Thyroid gland (tissue), 4 donors: ENCODE measurements around the gene P2RX2. TPM values are rescaled to one million over a fixed set of nuclear protein-coding genes. Genes with fewer than 3 reads are reported as not detected.

Experiments used
- DNase-seq, 2 donors: peaks; one replicate each; pipeline ENCODE4 v3.0.0-alpha.2; 2019
- H3K27ac ChIP-seq, 3 donors: fragments of 200-600 bp; sonication (generic); 1 replicate in 2 of 3; 2 replicates in 1 of 3; pipeline ENCODE4 v1.5.1; 2016 to 2019; ENCODE audit warnings: mild to moderate bottlenecking in 1 of 3, moderate library complexity in 1 of 3
- H3K27me3 ChIP-seq: fragments of 200-600 bp; sonication (generic); one replicate; pipeline ENCODE4 v1.5.1; 2019
- H3K36me3 ChIP-seq, 2 donors: fragments of 200-600 bp; sonication (generic); one replicate each; pipeline ENCODE4 v1.5.1; 2016 to 2019
- H3K4me1 ChIP-seq, 2 donors: fragments of 200-600 bp; sonication (generic); one replicate each; pipeline ENCODE4 v1.5.1; 2017 to 2019
- H3K4me3 ChIP-seq, 3 donors: fragments of 200-600 bp; sonication (generic); replicated peaks in 1 of 3; 1 replicate in 2 of 3; 2 replicates in 1 of 3; pipeline ENCODE4 v1.5.1; 2016; ENCODE audit warnings: mild to moderate bottlenecking in 1 of 3
- H3K9me3 ChIP-seq: fragments of 200-600 bp; sonication (generic); one replicate; pipeline ENCODE4 v1.5.1; 2017
- CTCF ChIP-seq, 6 experiments: fragments of 200-600 bp in 3 of 6; fragments of 450-650 bp in 3 of 6; sonication (generic) in 3 of 6; IDR thresholded peaks; one replicate each; pipeline ENCODE4 v1.5.1; 2016 to 2019; ENCODE audit warnings: antibody characterized with exemption in 6 of 6, mild to moderate bottlenecking in 2 of 6, inconsistent platforms in 1 of 6, moderate library complexity in 1 of 6
- POLR2A ChIP-seq, 2 donors: fragments of 450-650 bp; IDR thresholded peaks; one replicate each; pipeline ENCODE4 v1.6.1; 2017; ENCODE audit warnings: antibody characterized with exemption in 2 of 2, mild to moderate bottlenecking in 2 of 2, moderate library complexity in 1 of 2
- WGBS, 2 donors: methylation state at CpG; one replicate each; pipeline ENCODE4 v1.1.5; 2017; 5-methylcytosine and 5-hydroxymethylcytosine counted together
- intact Hi-C: fragments of 100-400 bp; cut with DNase I; formaldehyde crosslinking; loops from one replicate; pipeline ENCODE4 v1.15.1; 2023
- total RNA-seq, 4 donors: library from RNA; depleted of rRNA; stranded (reverse); fragments of >200 nt; gene quantifications; one replicate each; pipeline ENCODE4 v1.2.3, GENCODE V29; 2016

The P2RX2 gene
- total RNA-seq, 4 donors from 2014 or later: 0.45 TPM; not detected in 3

- Histone ChIP-seq H3K36me3 (no peaks in the 10 kb centered on the region), H3K4me1 (peaks cover 0 to 3% of the 10 kb centered on the region in 2 donors), H3K9me3 (no peaks in the 10 kb centered on the region), H3K27ac (no peak overlapping the region), H3K27me3 (no peaks in the 10 kb centered on the region), H3K4me3 (no peak overlapping the region)
- no peak for DNase-seq
- intact Hi-C loops: no loop called here
- 82 to 84% methylated on average over 35 of the region's 38 CpGs for WGBS, 2 donors
- TF ChIP-seq POLR2A (IDR thresholded peaks at IDR 0.05) (no peak), CTCF (IDR thresholded peaks at IDR 0.05) (no peak)
Measured at GRCh38 chr12:132592282-132592970, 26.1 kb upstream of the P2RX2 start.

GRCh38 chr12:132593071-132593470 is 25.5 kb upstream of the P2RX2 start:
- Histone ChIP-seq H3K27me3 (no peaks in the 10 kb centered on the region), H3K4me1 (peaks cover 0 to 3% of the 10 kb centered on the region in 2 donors), H3K27ac (no peak overlapping the region), H3K36me3 (no peaks in the 10 kb centered on the region), H3K4me3 (no peak overlapping the region), H3K9me3 (no peaks in the 10 kb centered on the region)
- intact Hi-C loops: no loop called here
- no peak for DNase-seq
- TF ChIP-seq CTCF (IDR thresholded peaks at IDR 0.05) (no peak), POLR2A (IDR thresholded peaks at IDR 0.05) (no peak)
- WGBS, 2 donors: 85 to 88% methylated on average over 21 of the region's 21 CpGs

- DNase-seq: no peak
- TF ChIP-seq POLR2A (IDR thresholded peaks at IDR 0.05) (no peak), CTCF (IDR thresholded peaks at IDR 0.05) (no peak)
- H3K27me3 ChIP-seq: no peaks in the 10 kb centered on the region
- intact Hi-C loops: no loop called here
- no peak overlapping the region for H3K4me3 ChIP-seq
- no peaks in the 10 kb centered on the region for H3K36me3 ChIP-seq
- H3K9me3 ChIP-seq: no peaks in the 10 kb centered on the region
- peaks cover 0 to 3% of the 10 kb centered on the region in 2 donors for H3K4me1 ChIP-seq
- 87 to 90% methylated on average over 17 to 18 of the region's 18 CpGs for WGBS, 2 donors
- no peak overlapping the region for H3K27ac ChIP-seq
Measured at GRCh38 chr12:132593521-132593920, 25.1 kb upstream of the P2RX2 start.

DNA sequence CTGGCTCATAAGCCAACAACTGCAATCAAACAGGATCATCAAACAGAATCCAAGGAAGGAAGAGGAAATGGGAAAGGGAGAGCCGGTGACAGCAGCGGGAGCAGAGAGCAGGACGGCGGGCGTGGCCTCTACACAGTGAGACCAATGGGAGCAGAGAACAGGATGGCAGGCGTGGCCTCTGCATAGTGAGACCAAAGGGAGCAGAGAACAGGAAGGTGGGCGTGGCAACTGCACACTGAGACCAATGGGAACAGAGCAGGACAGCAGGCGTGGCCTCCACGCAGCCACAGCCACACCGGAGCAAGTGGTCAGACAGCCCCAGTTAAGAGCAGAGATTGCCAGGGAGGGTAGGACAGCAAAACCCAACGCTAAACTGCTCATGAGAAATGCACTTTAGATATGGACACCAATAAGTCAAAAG is 24.6 kb upstream of the P2RX2 start:
- peak; percentile 90 for DNase-seq
- intact Hi-C loops: no loop called here
- no peaks in the 10 kb centered on the region for H3K36me3 ChIP-seq
- TF ChIP-seq CTCF (IDR thresholded peaks at IDR 0.05): no peak
- TF ChIP-seq POLR2A (IDR thresholded peaks at IDR 0.05): peak in 1 of 2 donors; percentile 28
- no peaks in the 10 kb centered on the region for H3K9me3 ChIP-seq
- H3K4me3 ChIP-seq: no peak overlapping the region
- no peaks in the 10 kb centered on the region for H3K27me3 ChIP-seq
- H3K27ac ChIP-seq: no peak overlapping the region
- H3K4me1 ChIP-seq: peaks cover 0 to 3% of the 10 kb centered on the region in 2 donors
- 32 to 43% methylated on average over 11 of the region's 11 CpGs for WGBS, 2 donors

- no peaks in the 10 kb centered on the region for H3K9me3 ChIP-seq
- no peak overlapping the region for H3K27ac ChIP-seq
- H3K4me1 ChIP-seq: peaks cover 3 to 4% of the 10 kb centered on the region in 2 donors
- no peak overlapping the region for H3K4me3 ChIP-seq
- 79 to 81% methylated on average over 11 of the region's 11 CpGs for WGBS, 2 donors
- no peaks in the 10 kb centered on the region for H3K36me3 ChIP-seq
- DNase-seq: no peak
- no peaks in the 10 kb centered on the region for H3K27me3 ChIP-seq
- no peak for TF ChIP-seq POLR2A (IDR thresholded peaks at IDR 0.05)
- TF ChIP-seq CTCF (IDR thresholded peaks at IDR 0.05): no peak
- intact Hi-C loops: no loop called here
Measured at GRCh38 chr12:132595183-132595582, 23.4 kb upstream of the P2RX2 start.
